Measurements from ENCODE around the gene DPT.

DPT gene

DNA sequence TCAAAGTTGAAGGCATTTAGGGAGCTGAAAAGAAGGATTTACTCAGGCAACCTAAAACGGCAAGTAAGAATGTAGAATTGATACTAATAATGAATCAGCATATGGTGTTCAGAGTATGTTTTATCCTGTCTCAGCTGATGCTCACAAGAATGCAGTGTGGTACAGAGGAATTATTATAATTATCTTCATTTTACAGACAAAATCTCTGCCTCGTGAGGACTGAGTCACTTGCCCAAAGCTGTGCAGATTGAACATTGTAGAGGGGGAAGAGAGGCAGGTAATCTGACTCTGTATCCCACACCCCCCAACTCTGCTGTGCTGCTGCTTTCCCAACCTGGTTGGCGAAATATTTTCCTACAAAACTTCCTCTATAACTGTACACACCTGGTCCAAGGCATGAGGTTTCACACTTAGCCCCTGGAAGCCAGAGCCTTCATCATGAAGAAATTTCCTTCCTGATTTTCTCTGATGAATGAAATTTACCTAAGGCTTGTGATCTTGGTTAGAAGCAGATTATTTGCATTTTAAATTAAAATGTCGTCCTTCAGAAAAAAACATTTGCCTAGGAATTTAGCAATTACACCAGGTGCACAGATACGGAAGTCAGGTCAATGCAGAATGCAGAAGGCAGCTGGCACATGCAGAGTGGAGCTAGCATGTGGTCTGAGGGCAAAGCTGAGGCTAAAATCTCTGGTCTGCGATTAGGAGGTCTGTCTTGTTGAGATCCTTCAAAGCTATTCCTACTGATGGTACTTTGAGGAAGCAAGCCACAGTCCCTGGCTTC is 52.8 kb downstream of the DPT start:
- DNase-seq (ENCODE audit: extremely low spot score, insufficient read length, low read depth) (no peak), FAIRE-seq (no peak)

DNA sequence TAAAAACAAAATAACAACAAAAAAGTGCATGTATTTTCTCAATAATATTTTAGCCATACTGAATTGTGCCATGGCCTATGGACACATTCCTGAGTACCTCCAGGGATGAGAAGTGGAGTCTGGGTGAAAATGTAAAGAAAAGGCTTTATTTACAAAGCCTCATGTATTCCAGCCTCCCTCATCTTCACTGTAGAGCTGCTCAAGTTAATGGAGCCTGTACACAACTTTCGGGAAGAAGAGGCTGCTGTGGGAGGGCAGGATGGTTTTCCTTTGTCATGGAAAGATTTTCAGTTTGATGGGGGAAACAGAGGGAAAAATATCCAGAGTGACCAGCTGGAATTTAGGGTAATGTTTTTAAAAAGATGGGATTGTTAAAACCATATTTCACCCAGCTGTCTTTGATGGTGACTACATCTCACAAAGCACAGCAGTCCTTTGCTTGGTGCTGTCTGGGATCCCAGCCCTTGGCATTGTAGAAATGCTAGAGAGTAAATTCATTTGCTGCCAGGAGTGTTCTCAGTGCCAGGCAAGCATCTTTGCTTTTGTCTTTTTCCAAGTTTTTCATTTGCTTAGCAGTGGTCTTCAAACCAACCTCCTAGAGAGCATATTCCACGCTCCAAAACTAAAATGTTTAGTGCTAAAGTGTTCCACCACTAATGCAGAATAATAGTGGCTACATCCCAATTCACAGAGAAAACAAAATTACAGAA is 54.9 kb downstream of the DPT start:
- FAIRE-seq: no peak

DNA sequence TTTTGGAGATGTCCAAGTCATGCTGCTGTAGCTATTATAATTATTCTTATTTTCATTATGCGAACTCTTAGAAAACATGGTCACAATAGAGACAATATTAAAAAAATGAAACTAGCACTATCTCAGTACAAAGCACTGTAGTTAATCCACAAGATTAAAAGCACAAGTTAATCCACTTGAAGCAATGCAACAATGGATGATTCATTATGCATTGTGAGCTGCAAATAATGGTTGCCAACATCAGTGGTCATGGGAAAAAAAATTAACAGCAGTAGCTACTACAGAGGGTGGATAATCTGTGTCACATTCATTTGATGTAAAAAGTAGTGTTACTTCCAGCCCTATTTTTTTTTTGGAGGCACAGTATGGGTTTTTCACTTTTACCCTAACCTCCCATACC is 56.7 kb downstream of the DPT start:
- FAIRE-seq (no peak), DNase-seq (ENCODE audit: extremely low spot score, insufficient read length, low read depth) (no peak)

More for the DNA sequence above, 54.9 kb downstream of the DPT start:
- no peak for DNase-seq (ENCODE audit: extremely low spot score, insufficient read length, low read depth)

DNA sequence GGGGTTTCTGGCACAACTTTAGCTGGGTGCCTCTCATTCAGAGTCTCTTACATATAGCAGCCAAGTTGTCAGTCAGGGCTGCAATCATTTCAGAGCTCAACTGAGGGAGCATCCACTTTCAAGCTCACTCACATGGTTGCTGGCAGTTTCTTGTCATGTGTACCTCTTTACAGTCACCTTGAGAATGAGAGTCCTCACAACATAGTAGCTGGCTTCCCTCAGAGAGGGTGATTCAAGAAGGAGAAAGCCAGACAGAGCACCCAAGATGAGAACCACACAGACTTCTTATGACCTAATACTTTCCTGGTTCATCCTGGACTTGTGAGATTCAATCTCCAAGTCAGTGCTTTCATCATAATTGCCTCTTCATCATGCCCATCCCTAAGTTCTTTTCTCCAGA is 57.2 kb downstream of the DPT start:
- FAIRE-seq: no peak
- DNase-seq (ENCODE audit: extremely low spot score, insufficient read length, low read depth): no peak

DNA sequence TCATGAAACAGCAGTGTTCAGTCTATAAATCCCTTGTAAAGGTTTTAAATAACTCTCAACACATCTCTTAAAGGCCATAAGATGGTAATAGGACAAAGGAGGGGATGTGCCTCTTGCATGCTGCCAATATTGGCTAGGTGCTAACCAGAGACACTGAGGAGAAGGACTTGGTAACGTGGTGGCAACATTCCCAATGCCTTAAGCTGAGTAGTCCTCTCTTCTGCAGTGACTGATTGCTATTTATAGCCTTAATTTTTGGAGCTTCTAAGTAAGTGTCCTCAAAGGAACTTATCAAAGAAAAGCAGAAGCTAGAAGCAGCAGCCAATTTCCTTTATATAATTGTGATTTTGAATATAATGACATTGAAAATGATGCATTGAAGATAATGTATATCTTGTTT is 63.0 kb downstream of the DPT start:
- DNase-seq (ENCODE audit: extremely low spot score, insufficient read length, low read depth) (no peak), FAIRE-seq (no peak)

DNA sequence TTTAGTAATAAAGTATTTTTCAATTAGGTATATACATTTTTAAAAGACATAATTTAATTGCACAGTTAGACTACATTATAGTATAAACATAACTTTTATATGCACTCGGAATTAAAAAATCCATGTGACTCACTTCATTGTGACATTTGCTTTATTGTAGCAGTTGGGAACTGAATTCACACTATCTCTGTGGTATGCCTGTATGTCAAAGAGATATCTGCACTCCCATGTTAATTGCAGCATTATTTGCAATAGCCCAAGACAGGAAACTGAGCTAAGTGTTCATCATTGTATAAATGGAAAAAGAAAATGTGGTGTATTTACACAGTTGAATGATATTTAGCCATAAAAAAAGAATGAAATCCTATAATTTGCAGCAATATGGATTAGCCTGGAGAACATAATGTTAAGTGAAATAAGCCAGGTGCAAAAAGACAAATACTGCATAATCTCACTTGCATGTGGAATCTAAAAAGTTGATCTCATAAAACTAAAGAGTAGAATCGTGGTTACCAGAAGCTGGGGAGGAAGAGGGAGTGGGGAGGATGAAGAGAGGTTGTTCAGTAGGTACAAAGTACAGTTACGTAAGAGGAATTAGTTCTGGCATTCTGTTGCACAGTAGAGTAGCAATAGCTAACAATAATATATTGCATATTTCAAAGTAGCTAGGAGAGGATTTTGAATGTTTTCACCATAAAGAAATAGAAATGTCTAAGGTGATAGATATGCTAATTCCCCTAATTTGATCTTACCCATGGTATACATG is 64.8 kb downstream of the DPT start:
- DNase-seq (ENCODE audit: extremely low spot score, insufficient read length, low read depth) (no peak), FAIRE-seq (no peak)

DNA sequence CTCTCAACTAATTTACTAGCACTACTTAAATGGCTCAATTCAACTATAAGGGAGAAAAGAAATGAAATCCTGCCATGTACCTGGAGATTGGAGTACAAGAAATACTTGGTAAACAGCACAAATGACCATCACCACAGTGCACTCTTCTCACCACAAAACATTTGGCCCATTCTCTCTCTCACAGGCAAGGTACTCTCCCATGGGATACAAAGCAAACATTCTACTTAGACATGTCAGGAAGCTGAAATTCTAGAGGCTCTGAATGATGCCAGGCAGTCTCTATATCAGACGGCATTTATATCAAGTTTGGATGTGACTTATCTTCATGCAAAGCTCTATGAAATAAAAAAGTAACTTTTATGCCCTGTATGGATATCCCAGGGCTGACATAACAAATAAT is 72.5 kb downstream of the DPT start:
- DNase-seq (ENCODE audit: extremely low spot score, insufficient read length, low read depth) (no peak), FAIRE-seq (no peak)

DNA sequence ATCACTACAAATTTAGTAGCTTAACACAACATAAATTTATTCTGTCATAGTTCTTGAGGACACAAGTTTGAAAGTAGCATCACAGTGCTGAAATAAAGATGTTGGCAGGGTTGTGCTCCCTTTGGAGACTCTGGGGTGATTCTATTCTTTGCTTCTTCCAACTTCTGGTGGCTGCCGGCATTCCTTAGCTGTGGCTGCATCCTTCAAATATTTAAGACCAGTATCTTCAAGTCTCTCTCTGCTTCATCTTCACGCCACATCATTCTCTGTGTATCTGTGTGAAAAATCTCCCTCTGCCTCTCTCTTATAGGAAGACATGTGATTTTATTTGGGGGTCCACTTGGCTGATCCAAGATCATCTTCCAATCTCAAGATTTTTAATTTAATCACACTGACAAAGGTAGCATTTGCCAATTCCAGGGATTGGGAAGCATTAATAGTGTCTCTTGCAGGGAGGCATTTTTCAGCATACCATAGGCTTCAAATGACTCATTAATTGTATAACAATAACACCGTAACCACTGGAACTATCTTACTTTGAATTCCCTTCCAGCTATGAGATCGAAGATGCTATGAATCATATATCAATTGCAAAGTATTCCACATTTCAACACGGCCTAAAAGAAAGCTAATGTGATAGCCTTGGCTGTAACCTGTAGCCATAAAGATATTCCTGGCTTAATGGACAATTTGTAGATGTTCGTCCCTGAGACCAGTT is 74.6 kb downstream of the DPT start:
- DNase-seq (ENCODE audit: extremely low spot score, insufficient read length, low read depth) (no peak), FAIRE-seq (no peak)

DNA sequence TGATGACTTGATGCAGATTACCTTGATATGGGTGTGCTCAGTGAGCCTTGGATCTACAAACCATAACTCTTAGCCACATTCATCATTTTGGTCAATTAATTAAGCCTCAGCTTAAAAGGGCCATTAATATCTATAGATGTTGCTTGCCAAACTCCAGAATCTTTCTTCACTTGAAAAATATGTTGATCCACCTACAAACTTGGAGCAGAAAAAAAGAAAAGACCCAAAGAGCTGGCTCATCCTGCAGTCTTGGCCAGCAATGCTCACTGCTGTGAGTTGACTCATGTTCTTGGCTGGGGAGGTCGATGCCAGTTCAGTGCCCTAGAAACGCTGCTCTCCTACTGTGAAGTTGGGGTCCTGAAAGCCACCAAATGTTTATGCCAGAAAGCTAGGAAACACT is 75.4 kb downstream of the DPT start:
- no peak for DNase-seq (ENCODE audit: extremely low spot score, insufficient read length, low read depth)
- no peak for FAIRE-seq

DNA sequence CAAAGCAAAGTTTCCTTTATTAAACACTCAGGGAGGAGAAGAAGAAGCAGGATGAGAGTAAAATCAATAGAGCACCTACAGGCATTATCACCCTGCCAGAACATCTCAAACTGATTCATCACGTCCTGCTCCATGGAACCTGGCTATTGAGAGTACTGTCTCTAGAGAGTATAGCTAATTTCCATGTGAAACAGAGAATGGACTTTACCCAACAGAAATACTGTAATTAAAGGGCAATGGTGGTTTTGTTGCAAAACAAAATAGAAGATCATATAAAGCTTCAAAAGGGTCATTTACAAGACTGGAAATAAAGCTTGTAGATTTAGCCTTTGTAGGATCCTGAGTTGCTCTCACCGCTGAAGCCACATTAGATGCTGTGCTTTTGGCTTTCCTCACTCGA is 83.3 kb downstream of the DPT start:
- DNase-seq (ENCODE audit: extremely low spot score, insufficient read length, low read depth): no peak
- no peak for FAIRE-seq
